Parathyroid adenoma (tissue), 2 donors: ENCODE measurements around the gene MYBPC3.

ENCODE experiments used
- H2AFZ ChIP-seq: fragments of 300-600 bp; sonication (generic); one replicate; pipeline ENCODE4 v1.7.0; 2017; ENCODE audit warnings: antibody characterized with exemption, mild to moderate bottlenecking
- H3K27ac ChIP-seq: fragments of 300-600 bp; sonication (generic); one replicate; pipeline ENCODE4 v1.7.0; 2017
- H3K27me3 ChIP-seq: fragments of 300-600 bp; sonication (generic); one replicate; pipeline ENCODE4 v1.7.0; 2017; ENCODE audit warnings: low read length; ENCODE audit not compliant: control insufficient read depth, insufficient read depth
- H3K36me3 ChIP-seq: fragments of 300-600 bp; sonication (generic); one replicate; pipeline ENCODE4 v1.7.0; 2017; ENCODE audit warnings: low read length; ENCODE audit not compliant: control insufficient read depth, insufficient read depth
- H3K4me1 ChIP-seq: fragments of 300-600 bp; sonication (generic); one replicate; pipeline ENCODE4 v1.7.0; 2017; ENCODE audit warnings: control low read depth
- H3K4me2 ChIP-seq: fragments of 300-600 bp; sonication (generic); one replicate; pipeline ENCODE4 v1.7.0; 2017; ENCODE audit warnings: low read length
- H3K4me3 ChIP-seq: fragments of 300-600 bp; sonication (generic); one replicate; pipeline ENCODE4 v1.7.0; 2017; ENCODE audit warnings: low read depth, low read length
- H3K79me2 ChIP-seq: fragments of 300-600 bp; sonication (generic); one replicate; pipeline ENCODE4 v1.7.0; 2017; ENCODE audit warnings: control low read depth
- H3K9ac ChIP-seq: fragments of 300-600 bp; sonication (generic); one replicate; pipeline ENCODE4 v1.7.0; 2017; ENCODE audit warnings: mild to moderate bottlenecking
- H3K9me3 ChIP-seq: fragments of 300-600 bp; sonication (generic); one replicate; pipeline ENCODE4 v1.7.0; 2017; ENCODE audit warnings: low read length; ENCODE audit not compliant: control insufficient read depth
- CTCF ChIP-seq: fragments of 300-600 bp; sonication (generic); IDR thresholded peaks from one replicate; pipeline ENCODE4 v1.7.0; 2017; ENCODE audit warnings: antibody characterized with exemption, mild to moderate bottlenecking
- donor health status: primary hyperparathyroidism.

The MYBPC3 gene

GRCh38 chr11:47359586-47359985 is 7.1 kb upstream of the MYBPC3 start:
- Histone ChIP-seq H3K27me3 (no peaks in the 10 kb centered on the region), H3K27ac (no peak overlapping the region), H3K9me3 (no peaks in the 10 kb centered on the region), H2AFZ (no peak overlapping the region), H3K4me3 (no peak overlapping the region), H3K4me1 (peaks cover 2% of the 10 kb centered on the region), H3K79me2 (no peaks in the 10 kb centered on the region), H3K4me2 (no peak overlapping the region), H3K36me3 (no peaks in the 10 kb centered on the region), H3K9ac (no peak overlapping the region)
- TF ChIP-seq CTCF: no peak

- Histone ChIP-seq H3K27me3 (no peaks in the 10 kb centered on the region), H3K9me3 (no peaks in the 10 kb centered on the region), H3K9ac (no peak overlapping the region), H3K4me2 (no peak overlapping the region), H2AFZ (no peak overlapping the region), H3K4me1 (peaks cover 3% of the 10 kb centered on the region), H3K36me3 (no peaks in the 10 kb centered on the region), H3K79me2 (no peaks in the 10 kb centered on the region), H3K27ac (no peak overlapping the region), H3K4me3 (no peak overlapping the region)
- TF ChIP-seq CTCF: no peak
These were observed 6.7 kb upstream of the MYBPC3 start for GRCh38 chr11:47359162-47359561.

- Histone ChIP-seq H3K4me1 (peaks cover 3% of the 10 kb centered on the region), H3K36me3 (no peaks in the 10 kb centered on the region)
- TF ChIP-seq CTCF: no peak
These were observed 6.2 kb upstream of the MYBPC3 start for GRCh38 chr11:47358731-47359051.

GRCh38 chr11:47357985-47358730 is 5.7 kb upstream of the MYBPC3 start:
- Histone ChIP-seq H3K27me3 (no peaks in the 10 kb centered on the region), H3K4me3 (no peak overlapping the region), H3K36me3 (no peaks in the 10 kb centered on the region), H2AFZ (no peak overlapping the region), H3K79me2 (no peaks in the 10 kb centered on the region), H3K9me3 (no peaks in the 10 kb centered on the region), H3K4me1 (peaks cover 3% of the 10 kb centered on the region), H3K27ac (no peak overlapping the region), H3K9ac (no peak overlapping the region), H3K4me2 (no peak overlapping the region)
- TF ChIP-seq CTCF: no peak

More at GRCh38 chr11:47358731-47359051, 6.2 kb upstream of the MYBPC3 start:
- no peaks in the 10 kb centered on the region for H3K27me3 ChIP-seq
- no peaks in the 10 kb centered on the region for H3K79me2 ChIP-seq
- no peak overlapping the region for H2AFZ ChIP-seq
- H3K9ac ChIP-seq: no peak overlapping the region
- no peak overlapping the region for H3K4me3 ChIP-seq
- H3K27ac ChIP-seq: no peak overlapping the region
- H3K4me2 ChIP-seq: no peak overlapping the region
- H3K9me3 ChIP-seq: no peaks in the 10 kb centered on the region

GRCh38 chr11:47356998-47357329 is 4.5 kb upstream of the MYBPC3 start:
- Histone ChIP-seq H3K79me2 (no peaks in the 10 kb centered on the region), H3K27ac (no peak overlapping the region), H3K27me3 (no peaks in the 10 kb centered on the region), H3K4me2 (no peak overlapping the region), H2AFZ (no peak overlapping the region), H3K4me1 (peaks cover 3% of the 10 kb centered on the region), H3K4me3 (no peak overlapping the region), H3K9ac (no peak overlapping the region), H3K36me3 (no peaks in the 10 kb centered on the region), H3K9me3 (no peaks in the 10 kb centered on the region)
- no peak for TF ChIP-seq CTCF
